SK-N-MC (cell line): ENCODE data around the gene IER3.
"Not testable (repeated sequence)": the region's sequence is repeated elsewhere in the genome, so short reads cannot be mapped to it uniquely, and the experiment has no call there.

ENCODE experiments used
- DNase-seq: peaks from one replicate; pipeline ENCODE4 v3.0.0-alpha.2; 2011; ENCODE audit warnings: low read depth, low spot score
- H3K27ac ChIP-seq: fragments of 200-600 bp; sonication (generic); 2 replicates; pipeline ENCODE4 v1.5.1; 2016; ENCODE audit warnings: mixed run types
- H3K36me3 ChIP-seq: fragments of 200-600 bp; sonication (generic); 2 replicates; pipeline ENCODE4 v1.6.1; 2017; ENCODE audit warnings: antibody characterized with exemption, low read length, mixed read lengths; ENCODE audit not compliant: insufficient read depth
- H3K4me3 ChIP-seq: fragments of 200-600 bp; sonication (generic); 2 replicates; pipeline ENCODE4 v1.5.1; 2016
- H3K9ac ChIP-seq: fragments of 200-600 bp; sonication (generic); 2 replicates; pipeline ENCODE4 v1.8.0; 2017; ENCODE audit warnings: mixed run types, mixed read lengths; ENCODE audit not compliant: insufficient read length
- H3K9me3 ChIP-seq: fragments of 200-600 bp; sonication (generic); 2 replicates; pipeline ENCODE4 v1.6.1; 2017; ENCODE audit warnings: low read depth, mild to moderate bottlenecking, antibody characterized with exemption, low read length, moderate library complexity, mixed read lengths
- EZH2 ChIP-seq: fragments of 200-600 bp; sonication (generic); IDR thresholded peaks from one replicate; pipeline ENCODE4 v1.6.1; 2017; ENCODE audit warnings: antibody characterized with exemption
- FOXP2 ChIP-seq: optimal IDR thresholded peaks from 2 replicates; pipeline ENCODE3; 2011; ENCODE audit warnings: mild to moderate bottlenecking, moderate library complexity; ENCODE audit not compliant: insufficient read depth; ENCODE audit errors: extremely low read length, control extremely low read depth
- POLR2AphosphoS5 ChIP-seq: IDR thresholded peaks from 2 replicates; pipeline ENCODE4 v1.6.1; 2012; ENCODE audit warnings: mild to moderate bottlenecking, low read depth, low read length, borderline replicate concordance

The IER3 gene

DNA sequence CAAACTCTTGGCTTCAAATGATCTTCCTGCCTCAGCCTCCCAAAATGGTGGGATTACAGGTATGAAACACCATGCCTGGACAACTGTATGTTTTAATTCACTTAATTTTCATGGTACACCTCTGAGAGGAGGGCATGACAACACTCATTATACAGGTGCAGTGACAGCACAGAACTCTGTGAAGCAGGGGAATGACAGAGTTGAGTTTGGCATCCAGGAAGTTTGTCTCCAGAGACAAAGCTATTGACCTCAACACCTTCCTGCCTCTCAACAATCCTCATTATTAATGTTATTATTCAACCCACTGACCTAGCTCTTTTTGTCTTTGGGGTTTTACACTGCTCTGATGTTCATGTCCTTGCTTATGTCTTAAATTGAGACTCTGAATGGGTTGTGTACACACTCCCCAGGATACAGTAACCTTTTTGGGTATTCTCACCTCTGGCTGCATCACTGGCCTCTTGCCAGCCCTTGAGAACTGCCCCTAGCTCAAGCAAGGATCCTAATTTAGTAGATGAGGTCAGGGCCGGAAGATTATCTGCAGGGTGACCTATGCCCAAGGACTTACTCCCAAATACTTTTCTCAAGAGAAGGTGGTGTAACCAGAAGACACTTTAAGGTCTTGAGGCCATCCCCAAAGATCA is 13.0 kb upstream of the IER3 start:
- no peaks in the 10 kb centered on the region for H3K36me3 ChIP-seq
- DNase-seq, result no peak
- no peak for TF ChIP-seq POLR2AphosphoS5
- TF ChIP-seq FOXP2, result no peak
- no peak for TF ChIP-seq EZH2
- H3K4me3 ChIP-seq, result no peak overlapping the region
- no peaks in the 10 kb centered on the region for H3K9me3 ChIP-seq
- no peak overlapping the region for H3K9ac ChIP-seq
- H3K27ac ChIP-seq, result no peak overlapping the region

DNA sequence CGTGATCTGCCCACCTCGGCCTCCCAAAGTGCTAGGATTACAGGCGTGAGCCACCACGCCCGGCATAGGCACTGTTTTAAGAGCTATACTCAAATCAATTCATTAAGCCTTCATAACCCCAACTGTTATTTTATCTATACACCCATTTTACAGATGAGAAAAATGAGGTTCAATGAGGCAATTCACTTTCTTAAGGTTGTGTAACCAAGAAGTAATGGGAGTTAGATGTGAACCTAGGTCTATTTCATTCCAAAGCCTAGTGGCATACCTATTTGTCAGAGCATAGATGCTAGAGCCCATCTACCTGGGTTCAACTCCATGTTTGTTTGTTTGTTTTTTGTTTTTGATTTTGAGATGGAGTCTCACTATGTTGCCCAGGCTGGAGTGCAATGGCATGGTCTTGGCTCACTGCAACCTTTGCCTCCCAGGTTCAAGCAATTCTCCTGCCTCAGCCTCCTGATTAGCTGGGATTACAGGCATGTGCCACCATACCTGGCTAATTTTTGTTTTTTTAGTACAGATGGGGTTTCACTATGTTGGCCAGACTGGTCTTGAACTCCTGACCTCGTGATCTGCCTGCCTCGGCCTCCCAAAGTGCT is 12.2 kb upstream of the IER3 start:
- H3K27ac ChIP-seq, H3K9ac ChIP-seq, H3K36me3 ChIP-seq, H3K4me3 ChIP-seq, DNase-seq, H3K9me3 ChIP-seq: not testable (repeated sequence)

DNA sequence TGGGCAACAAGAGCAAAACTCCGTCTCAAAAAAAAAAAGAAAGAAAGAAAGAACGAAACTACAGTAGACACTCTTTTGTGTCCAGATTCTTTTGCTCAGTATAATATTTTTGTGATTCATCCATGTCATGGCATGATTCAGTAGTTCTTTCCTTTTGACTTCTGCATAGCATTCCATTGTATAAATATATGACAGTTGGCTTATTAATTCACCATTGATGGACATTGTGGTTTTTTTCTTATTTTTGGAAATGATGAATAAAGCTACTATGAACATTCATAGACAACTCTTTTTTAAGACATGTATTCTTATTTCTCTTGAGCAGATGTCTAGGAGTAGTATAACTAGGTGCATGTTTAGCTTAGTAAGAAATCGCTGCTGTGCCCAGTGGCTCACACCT is 10.3 kb upstream of the IER3 start:
- Histone ChIP-seq H3K27ac (no peak overlapping the region), H3K9ac (no peak overlapping the region), H3K36me3 (no peaks in the 10 kb centered on the region), H3K9me3 (no peaks in the 10 kb centered on the region), H3K4me3 (no peak overlapping the region)
- no peak for TF ChIP-seq FOXP2
- no peak for TF ChIP-seq POLR2AphosphoS5
- DNase-seq, result no peak

DNA sequence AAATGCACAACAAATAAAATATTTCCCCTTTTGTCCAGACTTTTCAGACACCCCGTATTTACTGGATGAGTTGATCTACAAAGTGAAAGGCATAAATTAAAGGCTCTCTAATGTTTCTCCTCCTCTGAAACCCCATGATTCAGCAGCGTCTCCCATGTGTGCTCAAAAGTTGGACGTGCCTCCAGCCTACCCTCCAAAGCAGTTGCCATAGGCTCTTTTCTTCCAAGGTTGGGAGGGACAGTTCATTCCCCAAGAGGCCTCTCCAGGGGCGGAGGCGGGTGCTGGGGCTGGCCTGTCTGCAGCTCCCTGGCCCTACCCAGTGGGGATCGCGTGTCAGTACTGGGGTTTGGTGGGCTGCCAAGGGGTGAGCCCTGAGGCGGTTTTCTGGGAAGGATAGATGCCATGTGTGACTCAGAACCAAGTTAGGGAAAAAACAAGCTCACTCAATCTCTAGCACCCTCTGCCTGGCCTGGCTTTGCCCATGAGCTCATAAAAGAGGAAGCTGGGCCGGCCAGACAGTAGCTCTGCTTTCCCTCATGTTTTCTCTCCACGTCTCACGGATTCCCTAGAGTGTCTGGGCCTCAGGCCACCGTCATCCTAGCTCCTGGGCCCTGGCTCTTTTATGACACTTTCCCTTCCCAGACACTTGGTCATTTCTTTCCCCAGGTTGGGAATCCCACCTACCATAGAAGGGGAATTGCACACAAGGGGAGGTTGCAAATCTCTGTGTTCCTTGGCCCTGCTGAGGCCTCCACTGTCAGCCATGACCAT is 8.0 kb upstream of the IER3 start:
- H3K9ac ChIP-seq, result no peak overlapping the region
- no peaks in the 10 kb centered on the region for H3K9me3 ChIP-seq
- DNase-seq, result peak; percentile 50

DNA sequence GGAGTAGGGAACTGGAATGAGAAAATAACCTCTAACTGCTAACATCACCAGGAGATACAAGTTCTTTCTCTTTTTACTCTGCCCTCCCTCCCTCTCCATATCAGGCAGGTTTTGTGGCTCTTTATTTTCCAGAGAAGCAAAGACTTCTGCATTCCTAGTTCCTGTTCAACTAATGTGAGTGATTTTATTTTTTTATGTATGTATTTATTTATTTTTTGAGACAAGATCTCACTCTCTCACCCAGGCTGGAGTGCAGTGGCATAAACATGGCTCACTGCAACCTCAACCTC is 6.0 kb upstream of the IER3 start:
- H3K9ac ChIP-seq, result no peak overlapping the region
- no peak overlapping the region for H3K27ac ChIP-seq
- no peak overlapping the region for H3K4me3 ChIP-seq

More for the DNA sequence above, 8.0 kb upstream of the IER3 start:
- TF ChIP-seq POLR2AphosphoS5 (peak; percentile 41; the same call in 1 of the 2 replicates), EZH2 (no peak), FOXP2 (peak; percentile 57)
- H3K4me3 ChIP-seq, result peak overlapping the region; percentile 8; the same call in 1 of the 2 replicates
- H3K27ac ChIP-seq, result peak overlapping the region; percentile 79
- H3K36me3 ChIP-seq, result no peaks in the 10 kb centered on the region

DNA sequence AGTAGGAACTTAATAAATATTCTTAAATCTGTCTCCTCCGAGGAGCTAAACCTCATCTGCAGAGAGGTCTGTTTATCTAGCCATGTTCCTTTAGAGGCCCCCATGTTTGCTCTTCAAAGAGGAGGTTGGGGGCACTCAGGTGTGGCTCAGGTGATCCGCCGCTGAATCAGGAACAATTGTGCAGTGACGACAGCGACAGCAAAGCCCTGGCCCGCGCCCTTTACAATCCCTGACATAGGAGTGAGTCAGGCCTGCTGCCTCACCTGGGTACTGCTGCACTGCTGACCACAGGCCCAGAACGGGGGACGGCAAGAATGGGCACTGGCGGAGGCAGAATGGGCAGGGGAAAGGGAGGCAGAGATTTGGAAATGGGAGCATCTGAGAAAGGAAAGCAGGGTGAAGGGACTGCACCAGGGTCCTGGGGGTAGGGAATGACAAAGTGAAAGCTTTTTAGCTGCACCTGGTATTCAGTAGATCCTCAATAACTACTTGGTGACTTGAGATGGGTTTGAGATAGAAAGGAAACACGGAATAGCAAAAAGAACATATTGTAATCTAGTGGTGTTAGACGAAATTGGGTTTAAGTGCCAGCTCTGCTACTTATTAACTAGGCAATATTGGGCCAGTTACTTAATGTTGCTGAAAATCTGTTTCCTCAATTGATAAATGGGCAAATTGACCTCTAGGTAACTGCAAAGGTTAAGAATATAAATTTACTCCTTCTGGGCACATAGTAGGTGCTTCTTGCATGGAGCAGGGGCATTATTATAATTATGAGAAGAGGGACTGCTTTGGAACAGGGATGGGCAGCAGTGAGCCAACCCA is 5.4 kb upstream of the IER3 start:
- H3K36me3 ChIP-seq, result no peaks in the 10 kb centered on the region
- no peak overlapping the region for H3K4me3 ChIP-seq
- no peak overlapping the region for H3K27ac ChIP-seq
- TF ChIP-seq EZH2 (no peak), POLR2AphosphoS5 (no peak)
- H3K9me3 ChIP-seq, result no peaks in the 10 kb centered on the region
- DNase-seq, result no peak
- no peak overlapping the region for H3K9ac ChIP-seq

More for the DNA sequence above, 6.0 kb upstream of the IER3 start:
- no peak for DNase-seq
- Histone ChIP-seq H3K36me3 (no peaks in the 10 kb centered on the region), H3K9me3 (no peaks in the 10 kb centered on the region)
- no peak for TF ChIP-seq POLR2AphosphoS5
- TF ChIP-seq EZH2, result no peak

DNA sequence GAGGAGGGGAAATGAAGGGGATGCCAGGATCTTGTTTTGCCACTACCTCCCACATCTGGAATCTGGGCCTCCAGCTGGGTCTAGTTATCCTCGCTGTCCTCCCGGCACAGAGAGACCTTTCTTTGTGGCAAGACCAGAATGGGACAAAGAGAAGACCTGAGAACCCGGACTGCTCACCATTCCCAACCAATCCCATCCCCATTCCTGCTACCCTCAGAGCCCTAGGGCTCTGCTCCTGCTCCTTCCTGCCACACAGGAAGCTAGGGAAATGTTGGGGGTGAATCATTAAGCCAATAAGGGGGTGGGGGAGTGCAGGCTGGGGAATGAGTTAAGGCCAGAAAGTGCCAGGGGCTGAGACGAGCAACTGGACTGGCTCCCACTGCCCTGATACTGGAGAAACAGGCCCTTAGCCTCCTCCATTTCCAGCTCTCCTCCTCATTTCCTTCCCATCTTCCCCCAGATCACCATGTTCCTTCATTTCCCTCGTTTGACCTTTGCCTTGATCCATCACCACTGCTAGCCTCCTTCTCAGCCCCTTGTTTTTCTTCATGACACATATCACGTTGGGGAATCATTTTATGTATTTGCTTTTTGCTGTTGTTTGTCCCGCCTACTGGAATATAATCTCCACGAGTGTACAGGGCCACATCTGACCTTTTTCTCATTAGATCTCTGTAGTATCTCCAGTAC is 4.6 kb upstream of the IER3 start:
- TF ChIP-seq POLR2AphosphoS5 (no peak), FOXP2 (no peak), EZH2 (no peak)
- no peak overlapping the region for H3K9ac ChIP-seq
- no peak overlapping the region for H3K4me3 ChIP-seq
- H3K27ac ChIP-seq, result no peak overlapping the region
- no peaks in the 10 kb centered on the region for H3K36me3 ChIP-seq
- no peaks in the 10 kb centered on the region for H3K9me3 ChIP-seq
- no peak for DNase-seq

DNA sequence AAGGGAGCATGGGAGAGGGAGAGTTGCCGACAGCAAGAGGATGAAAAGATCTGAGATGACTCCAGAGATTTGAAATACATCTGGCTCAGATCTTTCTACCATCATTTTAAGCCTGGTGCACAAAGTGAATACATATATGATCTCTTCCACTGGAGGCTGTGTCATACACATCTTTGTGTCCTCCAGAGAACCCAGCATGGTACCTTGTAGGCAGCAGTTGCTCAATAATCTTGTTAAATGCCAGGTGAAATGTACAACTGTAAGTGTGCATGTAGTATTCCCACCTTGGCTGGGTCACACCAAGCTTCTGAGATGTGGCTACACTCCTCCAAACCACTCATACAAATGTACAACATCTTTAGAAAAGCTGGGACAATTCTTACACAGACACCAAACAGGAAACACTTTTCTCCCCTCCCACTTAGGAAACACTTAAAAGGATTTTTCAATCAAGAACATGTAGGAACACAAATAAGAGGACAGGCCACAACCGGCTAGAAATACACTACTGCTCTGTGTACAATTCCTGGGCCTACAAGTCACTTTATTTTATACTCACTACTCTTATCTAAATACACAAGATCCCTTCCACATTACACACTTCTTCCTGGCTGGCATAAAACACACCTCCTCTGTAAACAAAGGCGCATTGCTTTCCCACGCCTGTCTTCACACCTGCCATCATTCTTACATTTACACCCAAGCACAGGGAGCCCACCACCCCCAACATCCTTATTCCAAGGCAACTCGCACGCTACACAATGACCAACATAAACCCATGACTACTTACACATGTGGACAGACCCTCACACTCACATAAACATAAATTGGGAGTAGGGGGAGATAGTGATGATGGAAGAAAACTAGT is 3.8 kb upstream of the IER3 start:
- TF ChIP-seq POLR2AphosphoS5 (no peak), EZH2 (no peak), FOXP2 (no peak)
- no peak for DNase-seq
- H3K4me3 ChIP-seq, result no peak overlapping the region
- peak overlapping the region; percentile 12; the same call in 1 of the 2 replicates for H3K27ac ChIP-seq
- no peaks in the 10 kb centered on the region for H3K9me3 ChIP-seq
- no peaks in the 10 kb centered on the region for H3K36me3 ChIP-seq
- no peak overlapping the region for H3K9ac ChIP-seq
